T-helper 2 cell (primary cell): ENCODE measurements around the gene NGRN.

Source experiments
- DNase-seq, 5 experiments: peaks; one replicate each; pipeline versions ENCODE4 v3.0.0 to v3.0.0-alpha.2; 2012 to 2022
- total RNA-seq, 2 donors: gene quantifications; one replicate each; lab custom pipeline; 2026; lab: John Stamatoyannopoulos, UW

The NGRN gene
- total RNA-seq: 24.2 to 25.9 reads per million in 2 donors

- DNase-seq: peak; percentile 70 to 96 (median 89)
Observed at GRCh38 chr15:90265271-90266060, at the start of gene NGRN. TSS of gene NGRN (plus strand) at chr15:90265672. CDS start at chr15:90265713, 41 bp downstream.

- no peak for DNase-seq
Observed at GRCh38 chr15:90217671-90218394, 47.6 kb upstream of the NGRN start.

- peak; percentile 25 to 44 (median 36) for DNase-seq
Observed at GRCh38 chr15:90219421-90220141, 45.9 kb upstream of the NGRN start.

- peak in 1 of 5 experiments; percentile 49 for DNase-seq
Observed at GRCh38 chr15:90221246-90221900, 44.1 kb upstream of the NGRN start.

GRCh38 chr15:90222547-90222946 lies 42.9 kb upstream of the NGRN start:
- DNase-seq: no peak

DNA sequence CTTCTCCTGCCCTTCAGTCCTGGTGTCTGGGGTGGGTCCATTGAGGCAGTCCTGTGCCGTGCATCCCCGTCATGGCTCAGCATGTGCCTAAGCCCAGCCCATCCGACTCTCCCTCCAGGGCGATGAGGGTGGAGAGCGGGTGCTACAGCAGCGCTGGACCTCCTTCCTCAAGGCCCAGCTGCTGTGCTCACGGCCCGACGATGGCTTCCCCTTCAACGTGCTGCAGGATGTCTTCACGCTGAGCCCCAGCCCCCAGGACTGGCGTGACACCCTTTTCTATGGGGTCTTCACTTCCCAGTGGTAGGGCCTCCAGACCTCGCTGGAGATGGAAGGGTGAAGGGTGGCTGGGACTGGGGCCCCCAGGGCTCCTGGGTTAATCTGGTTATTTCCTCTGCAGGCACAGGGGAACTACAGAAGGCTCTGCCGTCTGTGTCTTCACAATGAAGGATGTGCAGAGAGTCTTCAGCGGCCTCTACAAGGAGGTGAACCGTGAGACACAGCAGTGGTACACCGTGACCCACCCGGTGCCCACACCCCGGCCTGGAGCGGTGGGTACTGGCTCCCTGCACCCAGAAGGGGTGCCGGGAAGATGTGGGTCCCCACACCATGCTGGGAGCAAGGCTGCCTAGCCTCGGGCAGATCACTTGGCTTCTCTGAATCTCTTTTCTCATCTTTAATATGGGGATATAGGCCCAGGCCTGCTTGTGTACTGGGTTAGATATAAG lies 41.9 kb upstream of the NGRN start:
- no peak for DNase-seq

DNA sequence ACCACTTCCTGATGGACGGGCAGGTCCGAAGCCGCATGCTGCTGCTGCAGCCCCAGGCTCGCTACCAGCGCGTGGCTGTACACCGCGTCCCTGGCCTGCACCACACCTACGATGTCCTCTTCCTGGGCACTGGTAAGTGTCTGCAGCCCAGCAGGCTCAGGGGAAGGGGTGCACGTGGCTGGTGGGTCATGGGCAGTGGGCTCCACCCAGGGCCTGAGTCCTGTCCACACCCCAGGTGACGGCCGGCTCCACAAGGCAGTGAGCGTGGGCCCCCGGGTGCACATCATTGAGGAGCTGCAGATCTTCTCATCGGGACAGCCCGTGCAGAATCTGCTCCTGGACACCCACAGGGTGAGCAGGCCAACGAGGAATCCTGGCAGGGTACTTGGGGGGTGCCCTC lies 40.4 kb upstream of the NGRN start:
- no peak for DNase-seq

DNA sequence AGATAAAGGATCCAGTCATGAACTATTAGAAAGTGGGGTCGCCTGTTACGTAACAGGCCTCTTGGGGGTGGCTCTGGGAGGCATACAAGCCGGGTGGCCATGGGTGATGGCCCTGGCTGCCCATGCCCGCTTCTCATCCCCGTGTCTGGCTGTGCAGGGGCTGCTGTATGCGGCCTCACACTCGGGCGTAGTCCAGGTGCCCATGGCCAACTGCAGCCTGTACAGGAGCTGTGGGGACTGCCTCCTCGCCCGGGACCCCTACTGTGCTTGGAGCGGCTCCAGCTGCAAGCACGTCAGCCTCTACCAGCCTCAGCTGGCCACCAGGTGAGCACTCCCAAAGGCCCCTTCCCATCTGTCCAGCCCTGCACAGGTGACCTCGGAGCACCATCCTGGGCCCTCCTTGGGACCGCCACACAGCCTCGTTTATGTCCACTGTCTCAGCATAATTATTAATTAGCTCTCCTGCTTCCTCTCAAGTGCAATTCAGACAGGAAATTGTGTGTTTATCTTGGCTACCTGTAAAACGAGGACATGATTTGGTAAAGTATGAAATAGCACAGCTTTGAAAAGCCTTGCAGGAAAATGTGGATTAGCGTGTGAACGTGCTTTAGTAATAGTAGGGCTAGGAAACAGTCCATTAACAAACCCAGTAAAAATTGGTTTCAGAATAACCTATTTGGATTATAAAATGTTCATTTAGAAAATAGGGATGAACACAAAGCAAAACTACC lies 39.8 kb upstream of the NGRN start:
- DNase-seq: no peak

DNA sequence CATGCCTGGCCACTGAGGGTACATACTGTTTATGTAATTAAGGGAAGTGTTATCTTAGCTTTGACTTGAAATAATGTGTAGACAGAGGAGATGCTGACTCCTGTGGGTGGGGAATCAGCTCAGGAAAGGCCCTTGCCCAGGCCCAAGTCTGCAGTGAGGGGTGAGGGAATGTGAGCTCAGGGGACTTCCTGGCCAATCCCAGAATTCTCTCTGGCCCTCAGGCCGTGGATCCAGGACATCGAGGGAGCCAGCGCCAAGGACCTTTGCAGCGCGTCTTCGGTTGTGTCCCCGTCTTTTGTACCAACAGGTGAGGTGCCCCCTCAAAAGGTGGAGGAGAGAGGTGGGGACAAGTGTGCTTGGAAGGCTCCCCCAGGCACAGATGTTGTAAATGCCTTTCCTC lies 38.1 kb upstream of the NGRN start:
- DNase-seq: no peak

DNA sequence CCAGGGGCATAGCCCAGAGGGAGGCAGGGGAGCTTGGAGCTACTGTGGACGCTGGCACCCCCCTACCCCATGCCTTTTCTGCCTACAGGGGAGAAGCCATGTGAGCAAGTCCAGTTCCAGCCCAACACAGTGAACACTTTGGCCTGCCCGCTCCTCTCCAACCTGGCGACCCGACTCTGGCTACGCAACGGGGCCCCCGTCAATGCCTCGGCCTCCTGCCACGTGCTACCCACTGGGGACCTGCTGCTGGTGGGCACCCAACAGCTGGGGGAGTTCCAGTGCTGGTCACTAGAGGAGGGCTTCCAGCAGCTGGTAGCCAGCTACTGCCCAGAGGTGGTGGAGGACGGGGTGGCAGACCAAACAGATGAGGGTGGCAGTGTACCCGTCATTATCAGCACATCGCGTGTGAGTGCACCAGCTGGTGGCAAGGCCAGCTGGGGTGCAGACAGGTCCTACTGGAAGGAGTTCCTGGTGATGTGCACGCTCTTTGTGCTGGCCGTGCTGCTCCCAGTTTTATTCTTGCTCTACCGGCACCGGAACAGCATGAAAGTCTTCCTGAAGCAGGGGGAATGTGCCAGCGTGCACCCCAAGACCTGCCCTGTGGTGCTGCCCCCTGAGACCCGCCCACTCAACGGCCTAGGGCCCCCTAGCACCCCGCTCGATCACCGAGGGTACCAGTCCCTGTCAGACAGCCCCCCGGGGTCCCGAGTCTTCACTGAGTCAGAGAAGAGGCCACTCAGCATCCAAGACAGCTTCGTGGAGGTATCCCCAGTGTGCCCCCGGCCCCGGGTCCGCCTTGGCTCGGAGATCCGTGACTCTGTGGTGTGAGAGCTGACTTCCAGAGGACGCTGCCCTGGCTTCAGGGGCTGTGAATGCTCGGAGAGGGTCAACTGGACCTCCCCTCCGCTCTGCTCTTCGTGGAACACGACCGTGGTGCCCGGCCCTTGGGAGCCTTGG lies 37.4 kb upstream of the NGRN start:
- DNase-seq: no peak

DNA sequence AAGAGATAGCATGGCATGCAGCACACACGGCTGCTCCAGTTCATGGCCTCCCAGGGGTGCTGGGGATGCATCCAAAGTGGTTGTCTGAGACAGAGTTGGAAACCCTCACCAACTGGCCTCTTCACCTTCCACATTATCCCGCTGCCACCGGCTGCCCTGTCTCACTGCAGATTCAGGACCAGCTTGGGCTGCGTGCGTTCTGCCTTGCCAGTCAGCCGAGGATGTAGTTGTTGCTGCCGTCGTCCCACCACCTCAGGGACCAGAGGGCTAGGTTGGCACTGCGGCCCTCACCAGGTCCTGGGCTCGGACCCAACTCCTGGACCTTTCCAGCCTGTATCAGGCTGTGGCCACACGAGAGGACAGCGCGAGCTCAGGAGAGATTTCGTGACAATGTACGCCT lies 36.5 kb upstream of the NGRN start:
- no peak for DNase-seq

DNA sequence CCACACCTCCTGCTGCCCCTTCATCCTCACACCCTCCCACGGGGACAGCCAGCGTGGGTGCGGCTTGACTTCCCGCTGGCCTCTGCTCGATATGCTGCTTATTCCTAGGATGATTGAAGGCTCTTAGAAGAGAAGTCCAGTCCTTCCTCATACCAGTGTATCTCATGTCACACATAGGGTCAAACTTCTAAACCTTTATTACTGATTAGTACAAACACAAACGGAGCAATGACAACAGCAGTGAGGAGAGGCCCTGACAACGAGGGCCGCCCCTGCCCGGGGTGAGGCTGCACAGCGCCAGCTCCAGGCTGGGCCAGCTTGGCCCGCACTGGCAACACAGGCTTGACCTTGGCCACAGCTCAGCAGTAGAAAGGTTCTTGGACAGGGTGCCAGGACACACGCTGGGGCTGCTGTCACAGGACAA lies 35.4 kb upstream of the NGRN start:
- DNase-seq: no peak

GRCh38 chr15:90230610-90231009 lies 34.9 kb upstream of the NGRN start:
- DNase-seq: no peak

- DNase-seq: peak; percentile 50 to 95 (median 78)
Observed at GRCh38 chr15:90231028-90232017, 34.1 kb upstream of the NGRN start.

DNA sequence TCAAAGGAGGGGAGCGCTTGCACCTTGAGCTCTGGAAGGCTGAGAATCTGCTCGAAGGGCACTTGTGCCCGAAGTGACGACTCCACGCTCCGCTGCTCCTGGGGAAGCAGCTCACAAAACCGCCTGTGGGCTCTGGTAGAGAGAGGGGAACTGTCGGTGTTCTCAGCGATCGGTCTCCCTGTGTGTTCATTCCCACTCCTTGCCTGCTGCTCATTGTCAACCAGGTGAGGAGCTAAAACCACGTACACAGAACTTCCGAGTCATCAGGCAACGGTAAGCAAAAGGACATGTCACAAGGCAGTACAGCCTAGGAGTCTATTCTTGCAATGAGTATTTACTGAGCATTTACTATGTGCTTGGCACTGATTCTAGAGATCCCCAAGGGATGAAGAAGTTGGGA lies 33.3 kb upstream of the NGRN start:
- peak in 1 of 5 experiments; percentile 54 for DNase-seq

GRCh38 chr15:90232941-90233386 lies 32.5 kb upstream of the NGRN start:
- peak in 1 of 5 experiments; percentile 12 for DNase-seq

- peak; percentile 94 to 98 (median 96) for DNase-seq
Observed at GRCh38 chr15:90233387-90234095, 31.9 kb upstream of the NGRN start, which contains the start of gene CIB1. TSS of gene CIB1 (minus strand) at chr15:90233941. CDS start at chr15:90233885, 56 bp downstream.
